WTC11 (cell line): ENCODE results near the gene MCEMP1. TPM values are rescaled to one million over a fixed set of nuclear protein-coding genes. Genes with fewer than 3 reads are reported as not detected.

Experiments used
- ATAC-seq: fragments of 200-7000 bp; cut with Tn5 transposase; 2 replicates; pipeline ENCODE4 v1.10.0; 2021; ENCODE audit warnings: mild to moderate bottlenecking, moderate library complexity
- CTCF ChIA-PET: fragments of 300-600 bp; sonication (Branson Sonifier 250); formaldehyde crosslinking; loops from one replicate; lab custom pipeline; 2021; ENCODE audit warnings: antibody characterized with exemption; lab: Charles Lee
- POLR2A ChIA-PET: fragments of 350-600 bp; sonication (Branson Sonifier 250); formaldehyde crosslinking; loops from one replicate; lab custom pipeline; 2021; ENCODE audit warnings: antibody characterized with exemption; lab: Charles Lee
- DNase-seq: peaks from one replicate; pipeline ENCODE4 v3.0.0; 2021; ENCODE audit warnings: low spot score
- H3K27ac Mint-ChIP-seq: 2 replicates; pipeline ENCODE4 v1.8.0; 2021; ENCODE audit warnings: mixed read lengths
- H3K27me3 Mint-ChIP-seq: 2 replicates; pipeline ENCODE4 v1.8.0; 2021; ENCODE audit warnings: low read depth, mild to moderate bottlenecking, moderate library complexity, mixed read lengths
- H3K36me3 Mint-ChIP-seq: 2 replicates; pipeline ENCODE4 v1.8.0; 2021; ENCODE audit warnings: mixed read lengths
- H3K4me1 Mint-ChIP-seq: 2 replicates; pipeline ENCODE4 v1.8.0; 2022; ENCODE audit warnings: mixed read lengths
- H3K4me3 Mint-ChIP-seq: 2 replicates; pipeline ENCODE4 v1.8.0; 2021; ENCODE audit warnings: mild to moderate bottlenecking, moderate library complexity, mixed read lengths
- H3K9me3 Mint-ChIP-seq: 2 replicates; pipeline ENCODE4 v1.8.0; 2021; ENCODE audit warnings: mixed read lengths
- EMX1 ChIP-seq: fragments of 250-450 bp; sonication (Bioruptor Pico); IDR thresholded peaks from 2 replicates; pipeline ENCODE4 v1.8.0; 2021; ENCODE audit warnings: mild to moderate bottlenecking
- ETV6 ChIP-seq: sonication (generic); formaldehyde crosslinking; IDR thresholded peaks from 2 replicates; pipeline ENCODE4 v1.8.1; 2022; ENCODE audit warnings: mild to moderate bottlenecking, missing genetic modification reagents
- MYBL2 ChIP-seq: sonication (generic); formaldehyde crosslinking; IDR thresholded peaks from 2 replicates; pipeline ENCODE4 v1.8.1; 2023; ENCODE audit warnings: mild to moderate bottlenecking, moderate library complexity, missing genetic modification reagents
- RELA ChIP-seq: sonication (generic); formaldehyde crosslinking; IDR thresholded peaks from 2 replicates; pipeline ENCODE4 v1.8.1; 2022; ENCODE audit warnings: missing genetic modification reagents, mild to moderate bottlenecking, borderline replicate concordance
- SOX15 ChIP-seq: fragments of 250-450 bp; sonication (Bioruptor Pico); IDR thresholded peaks from 2 replicates; pipeline ENCODE4 v1.9.0; 2021; ENCODE audit warnings: mild to moderate bottlenecking
- ZNF416 ChIP-seq: fragments of 250-450 bp; sonication (Bioruptor Pico); IDR thresholded peaks from 2 replicates; pipeline ENCODE4 v1.9.0; 2021; ENCODE audit warnings: mild to moderate bottlenecking, inconsistent platforms
- total RNA-seq: library from RNA; stranded (reverse); gene quantifications from 3 replicates; pipeline ENCODE4 v1.2.3, GENCODE V29; 2021
- TF ChIP-seq, protein P1 (sequence below): sonication (generic); formaldehyde crosslinking; IDR thresholded peaks from 2 replicates; pipeline ENCODE4 v1.8.1; 2022; ENCODE audit warnings: missing genetic modification reagents, borderline replicate concordance
- TF ChIP-seq, protein P2 (sequence below): sonication (generic); formaldehyde crosslinking; IDR thresholded peaks from 2 replicates; pipeline ENCODE4 v1.8.0; 2022; ENCODE audit warnings: mild to moderate bottlenecking, missing genetic modification reagents
- TF ChIP-seq, protein P3 (sequence below): sonication (generic); formaldehyde crosslinking; IDR thresholded peaks from 2 replicates; pipeline ENCODE4 v1.8.0; 2022; ENCODE audit warnings: mild to moderate bottlenecking, missing genetic modification reagents
- TF ChIP-seq, protein P4 (sequence below): sonication (generic); formaldehyde crosslinking; IDR thresholded peaks from 2 replicates; pipeline ENCODE4 v1.8.1; 2022; ENCODE audit warnings: mild to moderate bottlenecking, missing genetic modification reagents, moderate library complexity, borderline replicate concordance
- TF ChIP-seq, protein P5 (sequence below): sonication (generic); formaldehyde crosslinking; IDR thresholded peaks from 2 replicates; pipeline ENCODE4 v1.8.0; 2022; ENCODE audit warnings: missing genetic modification reagents
- TF ChIP-seq, protein P6 (sequence below): sonication (generic); formaldehyde crosslinking; IDR thresholded peaks from 2 replicates; pipeline ENCODE4 v1.8.0; 2023; ENCODE audit warnings: missing genetic modification reagents
- TF ChIP-seq, protein P7 (sequence below): sonication (generic); formaldehyde crosslinking; IDR thresholded peaks from 2 replicates; pipeline ENCODE4 v1.8.0; 2022; ENCODE audit warnings: mild to moderate bottlenecking, missing genetic modification reagents
- TF ChIP-seq, protein P8 (sequence below): fragments of 250-450 bp; sonication (Bioruptor Pico); conservative IDR thresholded peaks from 2 replicates; pipeline ENCODE4 v1.9.0; 2021; ENCODE audit warnings: mild to moderate bottlenecking

The MCEMP1 gene
- total RNA-seq, 1 experiment from 2014 or later: not detected

DNA sequence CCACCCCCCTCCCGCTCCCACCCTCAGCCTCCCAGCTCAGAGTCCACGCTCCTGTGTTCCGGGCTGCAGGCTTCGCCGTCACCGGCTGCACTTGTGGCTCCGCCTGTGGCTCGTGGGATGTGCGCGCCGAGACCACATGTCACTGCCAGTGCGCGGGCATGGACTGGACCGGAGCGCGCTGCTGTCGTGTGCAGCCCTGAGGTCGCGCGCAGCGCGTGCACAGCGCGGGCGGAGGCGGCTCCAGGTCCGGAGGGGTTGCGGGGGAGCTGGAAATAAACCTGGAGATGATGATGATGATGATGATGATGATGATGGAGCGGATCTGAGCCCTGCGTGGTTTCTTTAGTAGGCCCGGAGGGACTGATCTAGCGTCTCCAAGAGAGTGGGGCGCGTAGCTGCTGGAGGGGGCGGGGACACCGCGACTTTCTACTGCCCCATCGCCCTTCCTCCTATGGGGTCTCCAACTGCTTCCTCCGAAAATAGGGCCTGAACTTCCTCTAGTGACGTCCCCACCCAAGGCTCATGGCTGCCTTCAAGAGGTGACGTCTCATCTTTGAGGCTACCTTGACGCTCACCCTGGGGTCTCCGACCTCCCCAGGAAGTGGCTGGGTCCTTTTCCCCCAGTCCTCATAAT, 6.6 kb upstream of the MCEMP1 start:
- CTCF ChIA-PET: interaction anchor here (1.5 to 5.5 kb wide), 4 partner anchors 10 to 129 kb away, joined by 4 to 57 read pairs (median 18); partner anchors contain the start of gene TRAPPC5
- peak; percentile 36 for ATAC-seq
- TF ChIP-seq, protein P1, sequence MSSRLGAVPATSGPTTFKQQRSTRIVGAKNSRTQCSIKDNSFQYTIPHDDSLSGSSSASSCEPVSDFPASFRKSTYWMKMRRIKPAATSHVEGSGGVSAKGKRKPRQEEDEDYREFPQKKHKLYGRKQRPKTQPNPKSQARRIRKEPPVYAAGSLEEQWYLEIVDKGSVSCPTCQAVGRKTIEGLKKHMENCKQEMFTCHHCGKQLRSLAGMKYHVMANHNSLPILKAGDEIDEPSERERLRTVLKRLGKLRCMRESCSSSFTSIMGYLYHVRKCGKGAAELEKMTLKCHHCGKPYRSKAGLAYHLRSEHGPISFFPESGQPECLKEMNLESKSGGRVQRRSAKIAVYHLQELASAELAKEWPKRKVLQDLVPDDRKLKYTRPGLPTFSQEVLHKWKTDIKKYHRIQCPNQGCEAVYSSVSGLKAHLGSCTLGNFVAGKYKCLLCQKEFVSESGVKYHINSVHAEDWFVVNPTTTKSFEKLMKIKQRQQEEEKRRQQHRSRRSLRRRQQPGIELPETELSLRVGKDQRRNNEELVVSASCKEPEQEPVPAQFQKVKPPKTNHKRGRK (CRISPR knock-in tag): no peak
- TF ChIP-seq SOX15 (CRISPR knock-in tag) (no peak), ETV6 (CRISPR knock-in tag) (0 out of 2 replicates have a peak, but pooled peaks have one; percentile 24)
- TF ChIP-seq, protein P2, sequence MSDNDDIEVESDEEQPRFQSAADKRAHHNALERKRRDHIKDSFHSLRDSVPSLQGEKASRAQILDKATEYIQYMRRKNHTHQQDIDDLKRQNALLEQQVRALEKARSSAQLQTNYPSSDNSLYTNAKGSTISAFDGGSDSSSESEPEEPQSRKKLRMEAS (CRISPR knock-in tag): peak; percentile 61; the same call in 1 of the 2 replicates
- TF ChIP-seq, protein P3, sequence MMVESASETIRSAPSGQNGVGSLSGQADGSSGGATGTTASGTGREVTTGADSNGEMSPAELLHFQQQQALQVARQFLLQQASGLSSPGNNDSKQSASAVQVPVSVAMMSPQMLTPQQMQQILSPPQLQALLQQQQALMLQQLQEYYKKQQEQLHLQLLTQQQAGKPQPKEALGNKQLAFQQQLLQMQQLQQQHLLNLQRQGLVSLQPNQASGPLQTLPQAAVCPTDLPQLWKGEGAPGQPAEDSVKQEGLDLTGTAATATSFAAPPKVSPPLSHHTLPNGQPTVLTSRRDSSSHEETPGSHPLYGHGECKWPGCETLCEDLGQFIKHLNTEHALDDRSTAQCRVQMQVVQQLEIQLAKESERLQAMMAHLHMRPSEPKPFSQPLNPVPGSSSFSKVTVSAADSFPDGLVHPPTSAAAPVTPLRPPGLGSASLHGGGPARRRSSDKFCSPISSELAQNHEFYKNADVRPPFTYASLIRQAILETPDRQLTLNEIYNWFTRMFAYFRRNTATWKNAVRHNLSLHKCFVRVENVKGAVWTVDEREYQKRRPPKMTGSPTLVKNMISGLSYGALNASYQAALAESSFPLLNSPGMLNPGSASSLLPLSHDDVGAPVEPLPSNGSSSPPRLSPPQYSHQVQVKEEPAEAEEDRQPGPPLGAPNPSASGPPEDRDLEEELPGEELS (CRISPR knock-in tag): peak; percentile 65; the same call in 1 of the 2 replicates
- TF ChIP-seq, protein P4, sequence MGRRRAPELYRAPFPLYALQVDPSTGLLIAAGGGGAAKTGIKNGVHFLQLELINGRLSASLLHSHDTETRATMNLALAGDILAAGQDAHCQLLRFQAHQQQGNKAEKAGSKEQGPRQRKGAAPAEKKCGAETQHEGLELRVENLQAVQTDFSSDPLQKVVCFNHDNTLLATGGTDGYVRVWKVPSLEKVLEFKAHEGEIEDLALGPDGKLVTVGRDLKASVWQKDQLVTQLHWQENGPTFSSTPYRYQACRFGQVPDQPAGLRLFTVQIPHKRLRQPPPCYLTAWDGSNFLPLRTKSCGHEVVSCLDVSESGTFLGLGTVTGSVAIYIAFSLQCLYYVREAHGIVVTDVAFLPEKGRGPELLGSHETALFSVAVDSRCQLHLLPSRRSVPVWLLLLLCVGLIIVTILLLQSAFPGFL: no peak
- TF ChIP-seq, protein P5, sequence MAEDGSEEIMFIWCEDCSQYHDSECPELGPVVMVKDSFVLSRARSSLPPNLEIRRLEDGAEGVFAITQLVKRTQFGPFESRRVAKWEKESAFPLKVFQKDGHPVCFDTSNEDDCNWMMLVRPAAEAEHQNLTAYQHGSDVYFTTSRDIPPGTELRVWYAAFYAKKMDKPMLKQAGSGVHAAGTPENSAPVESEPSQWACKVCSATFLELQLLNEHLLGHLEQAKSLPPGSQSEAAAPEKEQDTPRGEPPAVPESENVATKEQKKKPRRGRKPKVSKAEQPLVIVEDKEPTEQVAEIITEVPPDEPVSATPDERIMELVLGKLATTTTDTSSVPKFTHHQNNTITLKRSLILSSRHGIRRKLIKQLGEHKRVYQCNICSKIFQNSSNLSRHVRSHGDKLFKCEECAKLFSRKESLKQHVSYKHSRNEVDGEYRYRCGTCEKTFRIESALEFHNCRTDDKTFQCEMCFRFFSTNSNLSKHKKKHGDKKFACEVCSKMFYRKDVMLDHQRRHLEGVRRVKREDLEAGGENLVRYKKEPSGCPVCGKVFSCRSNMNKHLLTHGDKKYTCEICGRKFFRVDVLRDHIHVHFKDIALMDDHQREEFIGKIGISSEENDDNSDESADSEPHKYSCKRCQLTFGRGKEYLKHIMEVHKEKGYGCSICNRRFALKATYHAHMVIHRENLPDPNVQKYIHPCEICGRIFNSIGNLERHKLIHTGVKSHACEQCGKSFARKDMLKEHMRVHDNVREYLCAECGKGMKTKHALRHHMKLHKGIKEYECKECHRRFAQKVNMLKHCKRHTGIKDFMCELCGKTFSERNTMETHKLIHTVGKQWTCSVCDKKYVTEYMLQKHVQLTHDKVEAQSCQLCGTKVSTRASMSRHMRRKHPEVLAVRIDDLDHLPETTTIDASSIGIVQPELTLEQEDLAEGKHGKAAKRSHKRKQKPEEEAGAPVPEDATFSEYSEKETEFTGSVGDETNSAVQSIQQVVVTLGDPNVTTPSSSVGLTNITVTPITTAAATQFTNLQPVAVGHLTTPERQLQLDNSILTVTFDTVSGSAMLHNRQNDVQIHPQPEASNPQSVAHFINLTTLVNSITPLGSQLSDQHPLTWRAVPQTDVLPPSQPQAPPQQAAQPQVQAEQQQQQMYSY: peak; percentile 53; the same call in 1 of the 2 replicates
- TF ChIP-seq, protein P6, sequence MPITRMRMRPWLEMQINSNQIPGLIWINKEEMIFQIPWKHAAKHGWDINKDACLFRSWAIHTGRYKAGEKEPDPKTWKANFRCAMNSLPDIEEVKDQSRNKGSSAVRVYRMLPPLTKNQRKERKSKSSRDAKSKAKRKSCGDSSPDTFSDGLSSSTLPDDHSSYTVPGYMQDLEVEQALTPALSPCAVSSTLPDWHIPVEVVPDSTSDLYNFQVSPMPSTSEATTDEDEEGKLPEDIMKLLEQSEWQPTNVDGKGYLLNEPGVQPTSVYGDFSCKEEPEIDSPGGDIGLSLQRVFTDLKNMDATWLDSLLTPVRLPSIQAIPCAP (CRISPR knock-in tag): peak; percentile 48; the same call in 1 of the 2 replicates
- TF ChIP-seq, all 79 proteins: peak for 5
- DNase-seq: peak; percentile 49
- POLR2A ChIA-PET: no interaction called here
- no peak overlapping the region for H3K27ac Mint-ChIP-seq
- H3K9me3 Mint-ChIP-seq: peaks cover 5% of the 10 kb centered on the region
- peaks cover 9% of the 10 kb centered on the region for H3K4me1 Mint-ChIP-seq
- H3K27me3 Mint-ChIP-seq: peaks cover 90% of the 10 kb centered on the region
- H3K36me3 Mint-ChIP-seq: no peaks in the 10 kb centered on the region; the same call in 1 of the 2 replicates
- H3K4me3 Mint-ChIP-seq: peak overlapping the region; percentile 86

DNA sequence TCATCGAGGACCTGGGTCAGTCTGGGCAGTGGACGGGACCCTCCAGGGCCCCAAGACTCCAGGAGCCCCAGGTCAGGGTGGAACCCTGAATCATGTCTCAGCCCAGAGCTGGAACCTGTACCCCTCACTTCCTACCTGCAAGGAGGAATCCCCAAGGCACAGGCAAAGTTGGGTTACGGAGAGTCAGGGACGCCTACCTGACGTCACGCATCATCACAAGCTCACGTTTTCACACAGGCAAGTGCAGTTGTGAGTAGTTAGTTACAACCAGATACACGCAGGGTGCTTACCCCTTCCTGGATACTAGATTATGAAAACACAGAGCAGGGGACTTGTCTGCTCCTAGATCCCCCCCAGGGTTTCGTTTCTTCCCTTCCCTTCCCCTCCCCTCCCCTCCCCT, 6.1 kb upstream of the MCEMP1 start:
- Mint-ChIP-seq H3K4me3 (peak overlapping the region; percentile 86), H3K27ac (no peak overlapping the region), H3K27me3 (peaks cover 88% of the 10 kb centered on the region), H3K36me3 (no peaks in the 10 kb centered on the region; the same call in 1 of the 2 replicates), H3K4me1 (peaks cover 9% of the 10 kb centered on the region), H3K9me3 (peaks cover 5% of the 10 kb centered on the region)
- ChIA-PET POLR2A (no interaction called here), CTCF (interaction anchor here (1.5 to 5.5 kb wide), 4 partner anchors 10 to 129 kb away, joined by 4 to 57 read pairs (median 18); partner anchors contain the start of gene TRAPPC5)
- DNase-seq: no peak
- ATAC-seq: no peak
- TF ChIP-seq, protein P7, sequence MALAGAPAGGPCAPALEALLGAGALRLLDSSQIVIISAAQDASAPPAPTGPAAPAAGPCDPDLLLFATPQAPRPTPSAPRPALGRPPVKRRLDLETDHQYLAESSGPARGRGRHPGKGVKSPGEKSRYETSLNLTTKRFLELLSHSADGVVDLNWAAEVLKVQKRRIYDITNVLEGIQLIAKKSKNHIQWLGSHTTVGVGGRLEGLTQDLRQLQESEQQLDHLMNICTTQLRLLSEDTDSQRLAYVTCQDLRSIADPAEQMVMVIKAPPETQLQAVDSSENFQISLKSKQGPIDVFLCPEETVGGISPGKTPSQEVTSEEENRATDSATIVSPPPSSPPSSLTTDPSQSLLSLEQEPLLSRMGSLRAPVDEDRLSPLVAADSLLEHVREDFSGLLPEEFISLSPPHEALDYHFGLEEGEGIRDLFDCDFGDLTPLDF (CRISPR knock-in tag): no peak
- TF ChIP-seq, protein P3 (CRISPR knock-in tag): no peak
- no peak for TF ChIP-seq ZNF416 (CRISPR knock-in tag)
- no peak for TF ChIP-seq EMX1
- TF ChIP-seq, protein P8, sequence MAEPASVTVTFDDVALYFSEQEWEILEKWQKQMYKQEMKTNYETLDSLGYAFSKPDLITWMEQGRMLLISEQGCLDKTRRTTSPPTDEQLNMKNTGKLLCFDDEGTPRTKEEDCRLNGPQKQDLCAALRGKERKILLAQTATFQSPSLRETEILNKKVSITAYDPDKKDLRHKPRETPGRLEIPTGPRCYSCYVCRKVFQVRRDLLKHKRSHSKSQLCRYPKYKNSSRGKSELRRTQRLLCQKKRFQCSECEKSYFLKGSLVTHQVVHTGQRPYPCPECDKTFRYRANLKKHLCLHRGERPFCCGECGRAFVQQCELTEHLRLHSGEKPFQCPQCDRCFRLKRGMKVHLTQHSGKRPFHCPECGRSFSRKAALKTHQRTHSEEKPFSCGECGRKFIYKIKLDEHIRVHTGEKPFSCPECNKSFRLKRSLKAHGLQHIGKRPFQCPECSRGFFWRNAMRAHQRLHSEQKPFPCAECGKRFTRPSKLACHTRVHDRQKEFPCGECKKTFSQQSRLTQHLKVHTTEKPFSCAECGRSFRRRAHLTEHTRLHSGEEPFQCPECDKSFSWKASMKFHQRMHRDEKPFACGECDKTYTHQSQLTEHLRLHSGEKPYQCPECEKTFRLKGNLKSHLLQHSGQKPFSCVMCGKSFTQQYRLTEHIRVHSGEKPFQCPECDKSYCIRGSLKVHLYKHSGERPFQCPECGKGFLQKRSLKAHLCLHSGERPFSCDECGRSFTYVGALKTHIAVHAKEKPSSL: no peak
- TF ChIP-seq RELA (CRISPR knock-in tag): no peak
- no peak for TF ChIP-seq MYBL2 (CRISPR knock-in tag)
